ENCODE data around the gene VARS1.
"Not testable (repeated sequence)": the region's sequence is repeated elsewhere in the genome, so short reads cannot be mapped to it uniquely, and the experiment has no call there.

Gene VARS1

DNA sequence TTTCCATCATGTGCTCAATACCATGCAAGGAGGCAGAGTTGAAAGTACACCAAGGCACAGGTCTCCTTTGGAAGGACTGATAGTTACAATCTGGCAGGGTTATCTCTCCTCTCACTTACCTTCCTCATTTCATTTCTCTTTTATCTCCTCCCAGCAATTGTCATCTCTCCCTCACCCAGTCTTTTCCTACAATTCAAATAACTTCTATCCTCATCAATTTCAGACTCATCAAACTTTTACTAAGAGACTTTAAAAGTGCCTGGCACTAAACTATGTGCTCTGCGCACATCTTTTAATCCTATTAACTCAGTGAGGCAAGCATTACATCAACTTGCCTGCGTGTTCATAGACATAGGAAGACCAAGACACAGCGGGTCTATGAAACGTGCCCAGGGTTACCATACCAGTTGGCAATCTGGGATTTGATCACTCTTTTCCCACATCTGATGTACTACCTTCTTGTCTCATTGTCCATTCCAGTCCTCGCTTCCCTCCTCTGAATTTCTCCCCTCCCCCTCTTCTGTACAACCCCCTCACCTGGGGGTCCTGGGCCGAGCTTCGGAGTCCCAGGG lies 1.2 kb downstream of the VARS1 start:
- DNase-seq (ENCODE audit: low read depth), result no peak

DNA sequence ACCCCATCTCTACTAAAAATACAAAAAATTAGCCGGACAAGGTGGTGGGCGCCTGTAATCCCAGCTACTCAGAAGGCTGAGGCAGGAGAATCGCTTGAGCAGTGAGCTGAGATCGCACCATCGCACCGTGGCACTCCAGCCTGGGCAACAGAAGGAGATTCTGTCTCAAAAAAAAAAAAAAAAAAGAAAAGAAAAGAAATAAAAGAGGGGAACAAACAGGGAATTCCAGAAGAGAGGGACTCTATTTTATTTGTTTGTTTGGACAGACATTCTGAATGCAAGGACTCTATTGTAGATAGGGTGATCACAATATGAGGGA lies 1.7 kb downstream of the VARS1 start:
- not testable (repeated sequence) for DNase-seq (ENCODE audit: low read depth)

DNA sequence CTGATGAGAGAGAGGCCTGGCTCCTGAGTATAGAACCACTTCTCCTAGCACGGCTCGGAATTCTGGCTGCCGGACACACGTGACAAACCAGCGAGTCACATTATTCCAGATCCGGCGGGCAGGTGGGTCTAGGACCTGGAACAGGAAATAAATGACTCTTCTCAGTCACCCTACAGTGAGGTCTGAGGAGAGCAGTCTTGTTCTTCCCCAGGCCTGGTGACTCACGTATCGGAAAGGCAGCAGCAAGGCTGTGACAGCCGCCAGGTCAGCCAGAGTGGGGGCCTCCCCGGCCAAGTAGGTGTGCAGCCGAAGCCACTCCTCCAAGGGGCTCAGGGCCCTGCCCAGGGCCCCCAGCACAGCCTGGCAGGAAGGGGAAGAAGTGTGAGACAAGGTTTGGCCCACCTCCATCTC lies 2.8 kb downstream of the VARS1 start:
- no peak for DNase-seq (ENCODE audit: low read depth)

- DNase-seq (ENCODE audit: low read depth), result no peak
These were observed 3.5 kb downstream of the VARS1 start for GRCh38 chr6:31792090-31792374.

DNA sequence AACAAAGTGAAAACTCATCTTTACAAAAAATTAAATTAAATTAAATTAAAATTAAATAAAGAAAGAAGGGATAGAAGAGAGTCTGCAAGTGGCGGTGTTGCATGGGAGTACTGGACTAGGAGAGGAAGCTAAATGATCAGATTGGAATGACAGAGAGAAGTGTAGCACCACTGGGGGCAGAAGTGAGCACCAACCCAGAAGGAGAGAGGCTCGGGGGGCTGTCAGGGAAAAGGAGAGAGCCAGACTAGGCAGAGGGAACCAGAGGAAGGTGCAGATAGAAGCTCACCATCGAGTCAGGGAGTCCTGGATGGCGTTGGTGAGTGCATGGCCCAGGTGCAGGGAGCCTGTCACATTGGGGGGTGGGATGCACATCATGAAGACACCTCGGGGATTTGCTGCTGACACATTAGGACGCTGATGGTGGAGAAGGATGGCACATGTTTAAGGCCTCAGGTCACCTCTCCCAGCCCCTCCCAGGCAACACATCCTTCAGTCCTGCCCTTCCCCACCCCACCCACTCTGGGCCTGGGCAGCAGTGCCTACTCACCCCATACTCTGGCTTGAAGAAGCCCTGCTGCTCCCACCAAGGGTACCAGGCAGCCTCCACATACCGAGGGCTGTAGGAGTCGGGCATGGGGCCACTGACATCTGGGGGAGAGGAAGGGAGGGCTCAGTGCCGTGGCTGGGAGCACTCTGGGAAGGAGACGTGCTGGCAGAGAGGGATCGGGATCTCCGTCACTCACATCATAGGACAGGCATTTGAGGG lies 4.0 kb downstream of the VARS1 start:
- DNase-seq (ENCODE audit: low read depth), result no peak

- no peak for DNase-seq (ENCODE audit: low read depth)
These were observed 10.1 kb downstream of the VARS1 start for GRCh38 chr6:31785475-31785874.

DNA sequence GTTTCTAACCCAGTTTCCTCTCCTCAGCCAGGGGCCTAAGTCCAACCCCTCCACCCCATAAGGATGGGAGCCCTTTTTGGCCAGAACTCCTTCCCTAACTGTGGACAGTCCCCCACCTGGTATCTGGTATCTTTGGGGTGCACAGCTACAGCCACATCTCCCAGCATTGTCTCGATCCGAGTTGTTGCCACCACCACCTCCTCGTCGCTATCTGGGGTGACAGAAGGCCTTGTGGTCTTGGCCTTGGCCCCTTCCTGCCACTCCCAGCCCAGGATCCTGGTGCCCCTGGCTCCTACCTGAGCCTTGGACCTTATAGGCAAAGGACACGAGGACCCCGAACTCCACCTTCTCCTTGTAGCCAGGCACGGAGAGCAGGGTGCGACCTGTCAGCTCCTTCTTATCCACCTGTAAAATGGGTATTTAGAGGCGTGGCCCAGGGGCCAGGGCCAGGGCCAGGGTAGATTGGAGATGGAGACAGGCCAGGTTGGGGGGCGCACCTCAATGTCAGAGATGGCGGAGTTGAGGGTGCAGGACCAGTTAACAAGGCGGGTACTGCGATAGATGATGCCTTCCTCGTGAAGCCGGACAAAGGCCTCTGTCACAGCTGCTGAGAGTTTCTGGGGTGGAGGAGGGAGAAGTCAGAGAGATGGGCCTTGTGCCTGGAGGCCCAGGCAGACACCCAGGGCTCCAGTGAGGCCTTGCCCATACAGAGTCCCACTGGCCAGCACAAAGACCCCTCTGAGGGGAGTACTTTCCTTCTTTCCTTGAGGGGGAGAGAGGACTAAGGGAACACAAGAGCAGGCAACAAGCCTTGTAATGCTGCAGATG lies 11.2 kb downstream of the VARS1 start:
- no peak for DNase-seq (ENCODE audit: low read depth)

DNA sequence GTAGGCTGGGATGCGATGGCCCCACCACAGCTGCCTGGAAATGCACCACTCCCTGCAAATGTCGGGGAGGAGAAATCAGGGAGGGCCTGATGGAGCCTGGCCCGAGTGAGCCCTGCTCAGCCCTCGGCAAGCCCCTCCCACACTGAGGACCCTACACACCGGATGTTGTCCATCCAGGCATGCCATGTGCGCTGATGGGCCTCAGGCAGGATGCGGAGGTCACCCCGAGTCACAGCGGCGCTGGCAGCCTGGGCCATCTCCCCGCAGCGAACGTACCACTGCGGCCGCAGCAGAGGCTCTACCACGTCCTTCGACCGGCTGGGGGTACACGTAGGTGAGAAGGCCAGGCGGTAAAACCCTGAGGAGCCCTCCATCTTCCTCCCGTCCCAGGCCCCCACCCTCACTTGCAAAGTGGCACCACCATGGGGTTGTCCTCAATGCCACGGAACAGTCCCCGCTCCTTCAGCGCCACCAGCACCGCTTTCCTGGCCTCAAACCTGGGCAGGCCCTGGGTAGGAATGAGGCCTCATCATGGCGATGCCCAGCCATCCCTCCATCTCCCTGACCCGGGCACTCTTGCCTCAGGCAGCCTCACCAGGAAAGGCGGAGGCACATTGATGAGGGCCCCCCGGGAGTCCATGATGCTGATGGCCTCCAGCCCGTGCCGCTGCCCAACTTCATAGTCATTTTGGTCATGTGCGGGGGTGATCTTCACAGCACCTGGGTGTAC lies 13.3 kb downstream of the VARS1 start:
- DNase-seq (ENCODE audit: low read depth), result no peak

GRCh38 chr6:31781244-31782125 lies 14.1 kb downstream of the VARS1 start:
- DNase-seq (ENCODE audit: low read depth), result no peak

DNA sequence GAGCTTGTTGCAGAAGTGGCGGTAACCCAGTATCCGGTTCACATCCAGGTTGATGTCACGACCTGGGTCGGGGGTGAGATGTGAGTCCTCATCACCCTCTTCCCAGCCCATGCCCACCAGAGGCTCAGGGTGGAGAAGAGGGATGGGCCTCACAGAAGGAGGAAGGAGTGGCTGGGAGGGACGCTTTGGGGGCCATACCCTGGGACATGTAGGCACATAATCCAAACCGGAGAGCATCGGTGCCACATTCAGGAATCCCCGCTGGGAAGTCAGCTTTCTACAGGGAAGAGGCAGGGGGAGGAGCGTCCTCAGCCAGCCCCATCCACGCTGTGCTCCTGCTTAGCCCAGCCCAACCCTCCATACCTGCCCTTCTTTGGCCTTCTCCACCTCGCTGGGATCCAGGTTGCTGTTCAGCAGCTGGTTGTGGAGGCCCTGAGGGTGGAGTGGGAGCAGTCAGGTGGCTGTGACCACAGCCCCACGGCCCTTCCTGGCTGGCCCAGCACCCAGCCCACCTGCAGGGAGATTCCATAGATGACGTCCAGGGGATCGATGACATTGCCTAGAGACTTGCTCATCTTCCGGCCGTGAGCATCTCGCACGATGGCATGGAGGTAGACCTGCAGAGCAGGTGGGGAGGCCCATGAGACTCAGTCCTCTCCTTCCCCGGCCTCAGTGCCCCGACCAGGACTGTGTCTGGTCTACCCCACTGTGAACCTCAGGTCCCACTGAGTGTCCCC lies 14.9 kb downstream of the VARS1 start:
- DNase-seq (ENCODE audit: low read depth), result no peak

GRCh38 chr6:31779908-31780307 lies 15.6 kb downstream of the VARS1 start:
- DNase-seq (ENCODE audit: low read depth), result no peak

GRCh38 chr6:31778999-31779885 lies 16.3 kb downstream of the VARS1 start:
- no peak for DNase-seq (ENCODE audit: low read depth)

DNA sequence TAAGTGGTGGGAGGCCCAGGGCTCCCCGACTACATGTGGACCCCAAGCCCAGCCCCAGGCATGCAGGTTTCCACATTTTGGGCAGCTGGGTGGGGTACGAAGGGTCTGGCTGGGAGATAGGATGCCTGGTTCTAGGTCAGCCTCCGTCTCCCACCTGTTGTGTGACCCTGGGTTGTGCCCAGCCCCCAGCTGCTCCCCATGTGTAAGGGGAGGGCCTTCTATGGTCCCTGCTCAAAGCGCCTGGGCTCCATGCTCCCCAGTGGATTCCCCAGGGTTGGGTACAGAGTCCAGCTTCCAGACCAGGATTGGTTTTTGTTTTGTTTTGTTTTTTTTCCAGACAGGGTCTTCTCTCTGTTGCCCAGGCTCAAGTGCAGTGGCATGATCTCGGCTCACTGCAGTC lies 17.4 kb downstream of the VARS1 start:
- DNase-seq (ENCODE audit: low read depth), result no peak

DNA sequence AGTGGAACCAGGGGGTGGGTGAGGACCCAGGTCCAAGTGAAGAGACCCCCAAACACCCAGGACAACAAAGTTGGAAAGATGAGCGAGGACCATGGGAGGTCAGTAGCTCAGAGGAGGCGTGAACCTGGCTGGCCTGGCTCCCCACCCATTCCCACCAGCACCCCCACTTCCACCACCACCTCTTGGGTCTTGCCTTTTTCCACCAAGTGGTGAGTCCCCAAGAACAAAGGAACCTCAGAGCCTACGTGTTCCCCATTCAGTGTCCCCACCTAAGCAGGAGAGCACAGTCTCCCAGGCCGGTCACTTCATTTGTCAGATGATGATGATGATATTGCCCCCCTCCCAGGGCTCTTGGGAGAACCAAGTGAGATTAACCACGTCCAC lies 17.9 kb downstream of the VARS1 start:
- no peak for DNase-seq (ENCODE audit: low read depth)

- peak; percentile 73 for DNase-seq (ENCODE audit: low read depth)
These were observed 18.4 kb downstream of the VARS1 start, which contains the start of gene VWA7 for GRCh38 chr6:31776989-31777666. VWA7 (minus strand) TSS chr6:31777328; CDS start chr6:31776779, 549 bp downstream.

DNA sequence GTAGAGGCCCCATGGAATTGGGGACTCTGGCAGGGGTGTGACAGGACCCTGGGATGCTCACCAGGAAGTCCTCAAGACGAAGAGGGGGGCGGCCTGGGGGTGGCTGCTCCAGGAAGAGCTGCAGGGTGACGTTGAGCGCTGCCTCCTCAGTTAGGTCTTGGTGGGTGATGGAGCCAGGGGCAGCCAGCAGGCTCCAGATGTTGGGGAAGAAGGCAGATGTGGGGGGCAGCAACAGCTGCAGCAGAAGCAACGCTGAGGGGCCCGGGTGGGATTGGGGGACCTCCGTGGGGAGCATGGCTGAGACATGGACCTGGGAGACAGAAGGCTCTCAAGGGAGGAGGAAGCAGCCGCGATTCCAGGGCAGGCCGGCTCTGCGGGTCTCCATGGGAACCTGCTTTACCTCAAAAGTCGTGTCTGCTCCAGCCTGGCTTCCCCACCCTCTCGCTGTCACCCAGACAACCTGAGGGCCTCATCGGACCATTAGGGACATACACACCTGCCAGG lies 19.0 kb downstream of the VARS1 start:
- no peak for DNase-seq (ENCODE audit: low read depth)

- no peak for DNase-seq (ENCODE audit: low read depth)
These were observed 19.7 kb downstream of the VARS1 start for GRCh38 chr6:31775633-31776484.

DNA sequence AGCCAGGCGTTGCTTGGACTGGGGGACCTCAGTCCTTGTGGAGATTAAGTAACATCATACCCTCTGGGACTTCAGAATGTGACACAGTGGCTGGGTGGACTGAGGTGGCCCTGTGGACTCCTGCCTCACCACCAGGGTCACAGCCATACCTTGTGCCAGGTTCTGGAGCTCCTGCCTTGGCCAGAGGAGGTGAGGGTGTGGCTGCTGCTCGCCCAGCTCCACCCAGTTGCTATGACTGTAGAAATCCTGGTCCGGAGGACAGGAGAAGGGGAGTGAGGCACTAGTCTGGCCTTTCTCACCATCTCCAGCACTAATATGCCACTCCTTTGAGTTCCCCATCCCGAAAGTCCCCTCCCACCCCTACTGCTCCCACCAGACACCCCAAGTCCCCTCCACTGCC lies 20.4 kb downstream of the VARS1 start:
- no peak for DNase-seq (ENCODE audit: low read depth)

Data from stimulated activated CD8-positive, alpha-beta memory T cell treated with anti-CD3 and anti-CD28 coated beads, Interleukin-12 subunit alpha, Interleukin-12 subunit beta, amount 100 ng/mL, for 4 hours (primary cell).